Breast epithelium (tissue), 4 donors: Measurements from ENCODE around the gene GRM4. TPM values are rescaled to one million over a fixed set of nuclear protein-coding genes. Genes with fewer than 3 reads are reported as not detected.

Experiments used
- DNase-seq, 2 donors: peaks; one replicate each; pipeline ENCODE4 v3.0.0-alpha.2; 2019; ENCODE audit warnings: low spot score in 2 of 2
- H3K27ac ChIP-seq, 2 donors: fragments of 200-600 bp; sonication (generic) in 1 of 2; one replicate each; pipeline ENCODE4 v1.5.1; 2016 to 2019; ENCODE audit warnings: mild to moderate bottlenecking in 1 of 2
- H3K27me3 ChIP-seq, 2 donors: fragments of 200-600 bp; sonication (generic) in 1 of 2; one replicate each; pipeline versions ENCODE4 v1.5.1 to v1.6.0; 2017 to 2019; ENCODE audit warnings: control low read depth in 1 of 2, mild to moderate bottlenecking in 1 of 2
- H3K36me3 ChIP-seq: fragments of 200-600 bp; one replicate; pipeline ENCODE4 v1.5.1; 2019
- H3K4me1 ChIP-seq, 2 donors: fragments of 200-600 bp; sonication (generic); one replicate each; pipeline ENCODE4 v1.5.1; 2016 to 2019; ENCODE audit warnings: control low read depth in 1 of 2
- H3K4me3 ChIP-seq, 3 donors: fragments of 200-600 bp; sonication (generic); 1 replicate in 2 of 3; 2 replicates in 1 of 3; pipeline ENCODE4 v1.5.1; 2016 to 2019; ENCODE audit warnings: mild to moderate bottlenecking in 3 of 3, moderate library complexity in 2 of 3
- H3K9me3 ChIP-seq, 2 donors: fragments of 200-600 bp; sonication (generic) in 1 of 2; one replicate each; pipeline ENCODE4 v1.5.1; 2016 to 2019; ENCODE audit warnings: control low read depth in 1 of 2
- CTCF ChIP-seq, 3 donors: fragments of 450-650 bp; IDR thresholded peaks; one replicate each; pipeline ENCODE4 v1.5.1; 2016 to 2017; ENCODE audit warnings: antibody characterized with exemption in 3 of 3, mild to moderate bottlenecking in 3 of 3, moderate library complexity in 3 of 3
- POLR2A ChIP-seq: fragments of 450-650 bp; IDR thresholded peaks from one replicate; pipeline ENCODE4 v1.6.1; 2016; ENCODE audit warnings: antibody characterized with exemption, mild to moderate bottlenecking, moderate library complexity
- POLR2AphosphoS5 ChIP-seq, 3 donors: sonication (generic); formaldehyde crosslinking; IDR thresholded peaks; one replicate each; pipeline ENCODE4 v1.6.1; 2017; ENCODE audit warnings: antibody characterized with exemption in 3 of 3
- intact Hi-C: fragments of 100-400 bp; cut with DNase I; formaldehyde crosslinking; loops from one replicate; pipeline ENCODE4 v1.15.1; 2023; ENCODE audit warnings: low total_unique reads
- total RNA-seq, 3 donors: library from RNA; depleted of rRNA; stranded (reverse); fragments of >200 nt; gene quantifications; one replicate each; pipeline ENCODE4 v1.1.0, GENCODE V29; 2016

The GRM4 gene
- total RNA-seq, 3 donors from 2014 or later: not detected

GRCh38 chr6:34098045-34098936 is 47.6 kb downstream of the GRM4 start:
- no peak for DNase-seq
- Histone ChIP-seq H3K4me1 (no peaks in the 10 kb centered on the region), H3K9me3 (no peaks in the 10 kb centered on the region), H3K36me3 (no peaks in the 10 kb centered on the region), H3K4me3 (no peak overlapping the region), H3K27me3 (peaks cover 3 to 40% of the 10 kb centered on the region in 2 donors), H3K27ac (no peak overlapping the region)
- intact Hi-C loops: no loop called here
- TF ChIP-seq POLR2AphosphoS5 (IDR thresholded peaks at IDR 0.05) (no peak), CTCF (IDR thresholded peaks at IDR 0.05) (no peak), POLR2A (no peak)

GRCh38 chr6:34096814-34097213 is 49.1 kb downstream of the GRM4 start:
- Histone ChIP-seq H3K9me3 (no peaks in the 10 kb centered on the region), H3K27me3 (peaks cover 3 to 46% of the 10 kb centered on the region in 2 donors), H3K4me1 (no peaks in the 10 kb centered on the region), H3K36me3 (no peaks in the 10 kb centered on the region), H3K27ac (no peak overlapping the region), H3K4me3 (no peak overlapping the region)
- DNase-seq: no peak
- TF ChIP-seq POLR2A: no peak
- TF ChIP-seq POLR2AphosphoS5 (IDR thresholded peaks at IDR 0.05): no peak
- TF ChIP-seq CTCF (IDR thresholded peaks at IDR 0.05): no peak
- intact Hi-C loops: no loop called here

GRCh38 chr6:34096193-34096592 is 49.7 kb downstream of the GRM4 start:
- no peaks in the 10 kb centered on the region for H3K36me3 ChIP-seq
- no peak overlapping the region for H3K4me3 ChIP-seq
- intact Hi-C loops: no loop called here
- no peak for DNase-seq
- no peaks in the 10 kb centered on the region for H3K4me1 ChIP-seq
- TF ChIP-seq POLR2AphosphoS5 (IDR thresholded peaks at IDR 0.05) (no peak), POLR2A (no peak), CTCF (IDR thresholded peaks at IDR 0.05) (no peak)
- no peak overlapping the region for H3K27ac ChIP-seq
- no peaks in the 10 kb centered on the region for H3K9me3 ChIP-seq
- peaks cover 3 to 46% of the 10 kb centered on the region in 2 donors for H3K27me3 ChIP-seq

GRCh38 chr6:34095741-34096140 is 50.1 kb downstream of the GRM4 start:
- intact Hi-C loops: no loop called here
- Histone ChIP-seq H3K9me3 (no peaks in the 10 kb centered on the region), H3K4me3 (no peak overlapping the region), H3K27ac (no peak overlapping the region), H3K4me1 (no peaks in the 10 kb centered on the region), H3K36me3 (no peaks in the 10 kb centered on the region), H3K27me3 (peaks cover 3 to 46% of the 10 kb centered on the region in 2 donors)
- no peak for TF ChIP-seq CTCF (IDR thresholded peaks at IDR 0.05)
- no peak for TF ChIP-seq POLR2AphosphoS5 (IDR thresholded peaks at IDR 0.05)
- TF ChIP-seq POLR2A: no peak
- DNase-seq: no peak

GRCh38 chr6:34095136-34095505 is 50.8 kb downstream of the GRM4 start:
- no peaks in the 10 kb centered on the region for H3K36me3 ChIP-seq
- no peak overlapping the region for H3K27ac ChIP-seq
- peaks cover 3 to 46% of the 10 kb centered on the region in 2 donors for H3K27me3 ChIP-seq
- H3K4me3 ChIP-seq: no peak overlapping the region
- no peak for DNase-seq
- TF ChIP-seq POLR2AphosphoS5 (IDR thresholded peaks at IDR 0.05): no peak
- no peak for TF ChIP-seq POLR2A
- TF ChIP-seq CTCF (IDR thresholded peaks at IDR 0.05): no peak
- no peaks in the 10 kb centered on the region for H3K9me3 ChIP-seq
- H3K4me1 ChIP-seq: no peaks in the 10 kb centered on the region
- intact Hi-C loops: no loop called here
